CD4-positive, alpha-beta T cell treated with Interleukin-4 for 1 hour (primary cell): Measurements from ENCODE around the gene JAML.
A peak's percentile ranks its signal among the peaks of the same experiment; 100 is the strongest.

ENCODE experiments used
- DNase-seq, 2 donors: peaks; one replicate each; pipeline ENCODE4 v3.0.0-alpha.2; 2020 to 2022

JAML gene

GRCh38 chr11:118224511-118225188, at the start of gene JAML:
Gene JAML, minus strand, starts transcription at chr11:118225011. Its CDS starts 10,145 bp downstream, at chr11:118214866.
- DNase-seq, result peak; percentile 70 to 77

DNA sequence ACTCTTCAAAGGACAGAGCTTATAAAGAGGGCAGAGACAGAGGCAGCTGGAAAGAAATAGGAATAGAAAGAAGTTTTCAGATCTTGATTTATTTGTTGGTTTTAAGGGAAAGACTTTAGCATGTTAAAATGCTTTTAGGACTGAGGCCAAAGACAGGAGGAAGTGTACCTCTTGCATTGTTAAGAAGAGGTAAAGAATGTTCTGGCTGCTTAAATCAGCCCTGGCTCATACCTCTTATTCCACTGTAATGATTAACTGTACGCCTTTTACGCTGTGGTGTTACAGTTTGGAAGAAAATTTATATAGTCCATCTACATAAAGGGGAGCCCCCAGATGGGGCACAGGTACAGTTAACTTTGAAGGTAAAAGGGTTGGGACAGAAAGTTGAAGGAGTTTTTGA, 49.4 kb upstream of the JAML start:
- DNase-seq, result no peak

GRCh38 chr11:118272001-118272400, 47.2 kb upstream of the JAML start:
- DNase-seq, result no peak

DNA sequence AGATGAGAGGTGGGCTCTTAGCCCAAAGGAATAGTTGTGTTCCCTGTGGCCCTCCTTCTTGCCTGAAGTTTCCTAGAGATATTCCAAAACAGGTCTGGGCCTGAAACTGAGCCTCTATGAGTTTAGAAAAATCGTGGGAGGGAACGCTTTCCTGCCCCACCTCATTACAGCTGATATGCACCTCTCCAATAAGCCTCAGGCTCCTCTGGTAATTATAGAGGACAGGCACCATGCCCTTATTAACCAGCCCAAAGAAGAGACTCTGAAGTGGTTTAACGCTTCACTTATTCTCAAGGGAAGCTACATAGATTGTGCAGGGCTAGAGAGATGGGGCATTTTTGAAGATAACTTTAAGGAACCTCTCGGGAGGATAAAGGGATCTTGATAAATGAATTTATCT, 42.7 kb upstream of the JAML start:
- no peak for DNase-seq

DNA sequence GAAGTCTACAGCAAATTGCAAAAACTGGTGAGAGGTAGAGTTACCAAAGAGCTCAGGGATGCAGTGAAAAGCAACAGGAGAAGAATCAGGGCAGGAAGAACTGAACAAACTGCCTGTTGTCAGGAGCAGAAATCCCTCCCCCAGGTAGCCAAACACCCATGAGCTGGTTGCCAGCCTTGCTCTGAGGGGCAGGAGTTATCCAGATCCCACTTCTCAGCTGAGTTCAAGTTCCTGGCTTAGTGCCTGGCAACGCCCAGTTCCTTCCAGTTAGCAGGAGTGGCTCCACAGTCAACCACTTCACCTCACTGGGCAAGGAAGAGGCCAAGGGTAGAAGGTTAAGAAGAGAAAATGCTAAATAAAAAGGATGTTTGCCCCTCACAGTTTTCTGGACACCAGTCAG, 41.1 kb upstream of the JAML start:
- no peak for DNase-seq

GRCh38 chr11:118264569-118265465, 40.0 kb upstream of the JAML start:
- no peak for DNase-seq

DNA sequence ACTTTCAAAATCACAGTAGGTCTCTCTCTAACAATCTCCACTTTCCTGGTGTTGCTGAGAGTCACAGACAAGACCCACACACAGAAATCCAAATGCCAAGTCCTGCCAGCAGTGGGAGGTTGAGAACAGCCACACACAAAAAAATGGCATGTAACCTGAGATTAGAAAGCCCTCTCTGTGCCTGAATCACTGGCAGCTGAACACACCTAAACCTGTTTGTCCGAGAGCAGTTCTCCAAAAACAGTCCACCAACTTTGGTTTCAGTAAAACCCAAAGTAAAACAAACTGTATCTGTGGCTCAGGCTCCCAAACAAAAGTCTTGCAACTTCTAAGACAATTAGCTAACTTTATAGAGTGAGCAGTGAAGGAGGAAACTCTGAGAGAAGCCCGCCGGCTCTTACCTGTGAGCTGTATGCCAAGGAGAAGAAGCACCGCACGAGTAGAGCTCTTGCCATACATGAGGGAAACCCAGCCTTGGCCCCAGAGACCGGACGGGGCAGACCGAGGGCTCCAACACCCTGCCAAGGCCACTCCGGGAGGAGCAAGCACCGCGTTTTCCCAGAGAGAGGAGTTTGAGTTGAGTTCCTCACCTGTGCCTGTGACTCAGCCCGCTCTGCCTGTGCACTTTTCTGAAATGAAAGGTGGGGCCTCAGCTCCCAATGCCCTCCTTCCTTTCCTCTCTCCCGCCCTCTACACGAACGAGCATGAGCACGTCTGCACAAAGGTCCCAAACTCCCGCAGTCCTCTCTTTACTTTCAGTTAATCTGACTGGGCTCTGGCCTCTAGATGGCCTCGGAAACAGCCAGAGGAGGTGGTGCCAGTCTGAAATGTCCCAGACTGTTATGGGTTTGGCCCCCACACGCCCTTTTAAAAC, 39.1 kb upstream of the JAML start, which contains the start of gene MPZL2:
Gene MPZL2, minus strand, starts transcription at position 603 of the 874 bp plus-strand sequence. Its CDS starts 144 bp downstream, at position 459.
- DNase-seq, result no peak

GRCh38 chr11:118263112-118263511, 38.3 kb upstream of the JAML start:
- DNase-seq, result no peak

GRCh38 chr11:118260353-118260752, 35.5 kb upstream of the JAML start:
- peak in 1 of 2 donors; percentile 38 for DNase-seq

- no peak for DNase-seq
Observed at GRCh38 chr11:118259138-118259537, 34.3 kb upstream of the JAML start.

DNA sequence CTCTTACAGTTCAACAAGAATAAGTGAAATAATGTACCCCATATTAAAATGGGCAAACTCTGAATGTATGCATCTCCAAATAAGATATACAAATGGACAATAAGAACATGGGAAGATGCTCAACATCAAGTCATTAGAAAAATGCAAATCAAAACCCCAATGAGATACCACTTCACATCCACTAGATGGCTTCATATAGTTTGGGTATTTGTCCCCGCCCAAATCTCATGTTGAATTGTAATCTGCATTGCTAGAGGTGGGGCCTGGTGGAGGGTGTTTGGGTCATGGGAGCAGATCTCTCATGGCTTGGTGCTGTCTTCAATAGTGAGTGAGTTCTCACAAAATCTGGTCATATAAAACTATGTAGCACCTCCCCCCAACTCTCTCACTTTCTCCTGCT, 33.6 kb upstream of the JAML start:
- no peak for DNase-seq

DNA sequence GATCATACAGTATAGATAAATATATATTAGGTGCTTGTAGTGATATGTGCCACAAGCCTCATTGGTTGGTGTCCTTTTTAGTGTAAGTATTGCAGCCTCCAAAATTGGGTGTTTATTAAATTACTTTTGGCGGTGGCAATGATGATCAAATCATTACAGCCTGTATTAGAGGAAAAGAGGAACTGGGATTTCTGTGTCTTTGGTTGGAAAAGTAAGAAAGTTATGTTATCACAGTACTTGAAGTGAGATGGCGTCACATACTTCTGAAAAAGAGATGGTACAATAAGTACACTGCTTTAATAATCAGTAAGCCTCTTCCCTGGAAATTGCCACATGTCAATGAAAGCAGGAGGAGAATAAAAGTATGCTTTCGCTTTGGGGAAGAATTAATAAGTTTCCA, 27.9 kb upstream of the JAML start:
- no peak for DNase-seq

- peak; percentile 93 to 95 for DNase-seq
Observed at GRCh38 chr11:118251858-118252652, 27.2 kb upstream of the JAML start, which contains the start of gene MPZL3. Gene MPZL3, minus strand, starts transcription at chr11:118252365. Its CDS starts 71 bp downstream, at chr11:118252294.

DNA sequence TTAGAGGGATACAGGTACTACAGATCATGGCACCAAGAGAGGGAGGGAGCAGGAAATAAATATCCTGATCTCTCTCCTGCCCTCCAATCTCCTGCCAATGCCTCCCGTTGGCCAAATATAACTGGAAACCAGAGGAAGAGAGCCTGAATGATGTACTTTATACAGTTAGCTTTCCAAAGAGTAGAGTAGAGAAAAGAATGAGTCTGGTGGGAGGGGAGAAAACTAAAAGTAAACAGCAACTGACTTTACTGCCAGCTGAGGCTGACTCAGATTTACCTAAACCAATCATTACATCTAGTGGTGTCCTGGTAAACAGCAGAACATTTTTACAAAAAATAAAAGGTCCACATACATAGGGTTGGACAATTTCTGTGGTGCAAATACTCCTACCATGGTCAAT, 22.2 kb upstream of the JAML start:
- DNase-seq, result no peak

GRCh38 chr11:118245936-118246562, 21.2 kb upstream of the JAML start:
- DNase-seq, result no peak

DNA sequence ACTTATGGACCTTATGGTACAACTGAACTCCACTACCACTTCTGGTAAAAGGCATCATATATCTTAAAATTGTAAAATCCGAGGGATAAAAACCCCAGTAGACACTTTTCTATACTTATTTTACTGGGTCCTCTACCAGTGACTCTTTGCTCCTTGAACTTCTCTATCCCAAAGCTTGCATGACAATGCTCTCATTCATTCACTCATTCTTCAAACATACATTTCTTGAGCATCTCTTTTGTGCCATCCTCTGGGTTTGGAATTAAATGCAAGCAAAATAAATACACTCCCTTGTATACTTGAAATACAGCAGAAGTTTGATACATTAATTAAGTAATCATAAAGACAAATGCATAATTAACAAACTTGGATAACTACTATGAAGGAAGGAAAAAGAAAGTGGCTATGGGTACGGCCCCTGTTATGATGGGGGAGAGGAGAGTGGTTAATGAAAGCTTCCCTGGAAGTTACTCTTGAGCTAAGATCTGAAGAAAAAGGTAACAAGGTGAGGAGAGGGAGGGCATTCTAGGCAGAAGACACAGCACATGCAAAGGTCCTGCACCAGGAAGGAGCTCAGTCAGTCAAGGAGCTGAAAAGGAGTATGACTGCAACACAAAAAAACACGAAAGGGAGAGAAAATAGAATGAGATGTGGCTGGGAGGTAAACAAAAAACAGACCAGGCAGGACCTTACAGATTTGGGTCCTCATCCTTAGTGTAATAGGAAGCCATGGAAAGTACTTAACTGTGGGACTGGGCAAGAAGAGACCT, 19.4 kb upstream of the JAML start:
- DNase-seq, result no peak

DNA sequence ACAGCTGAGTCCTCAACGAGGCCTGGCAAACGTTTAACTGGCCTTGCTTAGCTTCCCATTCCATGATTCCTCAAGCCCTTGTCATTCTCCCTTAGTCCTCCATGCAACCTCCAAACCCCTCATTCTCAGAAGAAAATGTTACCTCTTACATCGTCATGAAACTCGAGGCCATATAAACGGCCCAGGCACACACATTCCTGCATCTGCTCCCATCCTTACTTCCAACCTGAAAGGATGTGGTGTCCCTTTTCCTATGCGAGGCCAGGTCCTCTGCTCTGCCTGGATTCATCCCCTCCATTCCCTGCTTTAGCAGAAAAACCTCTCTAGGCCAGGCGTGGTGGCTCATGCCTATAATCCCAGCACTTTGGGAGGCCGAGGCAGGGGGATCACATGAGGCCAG, 18.4 kb upstream of the JAML start:
- DNase-seq, result no peak

GRCh38 chr11:118241764-118242098, 16.9 kb upstream of the JAML start:
- DNase-seq, result no peak

GRCh38 chr11:118240999-118241763, 16.4 kb upstream of the JAML start:
- peak; percentile 69 to 80 for DNase-seq
